VCaP (cell line): ENCODE results near the gene KCNH4.
"Not testable (repeated sequence)": the region's sequence is repeated elsewhere in the genome, so short reads cannot be mapped to it uniquely, and the experiment has no call there.

Experiments
- H3K27ac ChIP-seq: fragments of 450-650 bp; 2 replicates; pipeline ENCODE4 v1.5.1; 2017
- CTCF ChIP-seq: fragments of 450-650 bp; conservative IDR thresholded peaks from 2 replicates; pipeline ENCODE4 v1.5.1; 2017; ENCODE audit warnings: mild to moderate bottlenecking, moderate library complexity

KCNH4 gene

GRCh38 chr17:42192189-42193126 lies 11.5 kb upstream of the KCNH4 start:
- no peak overlapping the region for H3K27ac ChIP-seq
- no peak for TF ChIP-seq CTCF

DNA sequence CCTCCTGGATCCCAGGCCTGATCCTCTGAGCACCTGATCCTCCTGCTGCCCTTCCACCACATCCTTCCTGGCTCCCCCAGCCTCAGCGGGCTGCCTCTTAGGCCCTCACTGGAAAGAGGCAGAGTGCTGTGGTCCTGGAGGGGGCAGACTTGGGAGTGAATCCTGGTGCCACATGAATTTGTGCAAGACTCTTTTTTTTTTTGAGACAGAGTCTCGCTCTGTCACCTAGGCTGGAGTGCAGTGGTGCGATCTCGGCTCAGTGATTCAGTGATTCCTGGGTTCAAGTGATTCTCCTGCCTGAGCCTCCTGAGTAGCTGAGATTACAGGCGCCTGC lies 10.3 kb upstream of the KCNH4 start:
- TF ChIP-seq CTCF, result no peak
- no peak overlapping the region for H3K27ac ChIP-seq

DNA sequence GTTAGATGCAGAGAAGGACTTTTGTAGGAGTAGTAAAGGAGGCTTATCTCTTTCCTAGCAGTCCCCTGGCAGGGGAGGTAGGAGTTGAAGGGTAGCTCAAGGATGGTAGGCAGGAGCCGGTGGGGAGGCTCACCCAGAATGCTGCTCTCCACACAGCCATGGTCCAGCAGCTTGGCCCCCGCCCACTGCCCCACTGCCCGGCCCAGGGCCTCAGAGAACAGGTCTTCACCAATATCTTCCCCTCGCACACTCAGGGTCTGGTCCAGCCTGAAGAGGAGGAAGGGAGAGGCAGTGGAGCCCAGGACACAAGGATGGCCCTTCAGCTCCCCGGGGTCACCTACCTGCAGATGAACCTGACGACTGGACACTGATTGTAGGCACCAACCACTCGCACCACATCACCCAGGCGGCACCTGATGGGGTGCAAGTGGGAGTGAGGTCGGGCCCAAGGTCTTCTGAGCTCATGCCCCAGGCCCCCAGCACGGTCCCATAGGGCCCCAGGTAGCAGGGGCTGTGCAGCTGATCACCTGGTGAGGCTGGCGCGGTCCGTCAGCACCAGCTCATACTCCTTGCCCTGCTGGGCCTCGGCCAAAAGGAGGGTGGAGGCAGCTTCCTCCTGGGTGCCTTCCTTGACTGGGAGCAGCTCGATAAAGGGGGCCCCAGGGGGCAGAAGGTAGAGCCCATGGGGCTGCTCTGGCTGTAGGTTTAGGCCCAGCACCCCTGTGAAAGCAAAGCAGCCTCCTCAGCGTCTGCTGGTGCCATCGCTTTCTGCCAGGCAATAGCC lies 9.7 kb upstream of the KCNH4 start:
- no peak for TF ChIP-seq CTCF
- no peak overlapping the region for H3K27ac ChIP-seq

DNA sequence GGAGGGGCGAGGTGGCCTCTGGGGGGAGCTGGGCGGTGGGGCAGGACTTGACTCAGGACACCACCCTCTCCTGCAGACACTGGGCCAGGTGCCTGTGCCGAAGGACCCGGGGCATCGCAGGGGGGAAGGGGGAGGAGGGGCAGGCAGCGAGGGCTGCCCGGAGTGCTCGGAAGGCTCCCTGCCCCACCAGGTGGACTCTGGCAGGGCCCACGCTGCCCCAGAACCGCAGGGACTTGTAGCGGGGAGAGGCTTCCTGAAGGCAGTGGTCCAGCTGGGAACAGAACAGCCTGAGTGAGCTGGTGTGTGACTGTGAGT lies 8.7 kb upstream of the KCNH4 start:
- no peak for TF ChIP-seq CTCF
- H3K27ac ChIP-seq, result no peak overlapping the region

GRCh38 chr17:42188749-42189650 lies 8.1 kb upstream of the KCNH4 start:
- H3K27ac ChIP-seq, result no peak overlapping the region
- no peak for TF ChIP-seq CTCF

DNA sequence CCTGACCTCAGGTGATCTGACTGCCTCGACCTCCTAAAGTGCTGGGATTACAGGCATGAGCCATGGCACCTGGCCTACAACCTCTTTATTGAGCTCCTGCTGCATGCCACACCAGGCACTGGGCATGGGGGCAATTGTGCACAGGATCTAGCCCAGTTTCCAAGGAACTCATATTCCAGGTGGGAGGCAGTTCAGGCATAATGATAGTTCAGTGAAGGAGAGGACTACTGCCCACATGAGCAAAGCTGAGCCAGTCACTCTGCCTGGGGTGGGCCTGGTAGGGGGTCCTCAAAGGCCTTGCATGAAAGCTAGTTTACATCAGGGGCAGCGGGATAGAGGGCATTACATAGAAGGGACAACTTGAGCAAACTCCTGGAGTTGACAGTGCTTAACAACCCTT lies 6.9 kb upstream of the KCNH4 start:
- no peak for TF ChIP-seq CTCF
- no peak overlapping the region for H3K27ac ChIP-seq

- H3K27ac ChIP-seq, result not testable (repeated sequence)
Measured at GRCh38 chr17:42186191-42186590, 5.2 kb upstream of the KCNH4 start.
